Breast epithelium (tissue), 4 donors: Measurements from ENCODE around the gene TOP3B. TPM values are rescaled to one million over a fixed set of nuclear protein-coding genes. Genes with fewer than 3 reads are reported as not detected.

ENCODE experiments used
- DNase-seq, 2 donors: peaks; one replicate each; pipeline ENCODE4 v3.0.0-alpha.2; 2019; ENCODE audit warnings: low spot score in 2 of 2
- H3K27ac ChIP-seq, 2 donors: fragments of 200-600 bp; sonication (generic) in 1 of 2; one replicate each; pipeline ENCODE4 v1.5.1; 2016 to 2019; ENCODE audit warnings: mild to moderate bottlenecking in 1 of 2
- H3K27me3 ChIP-seq, 2 donors: fragments of 200-600 bp; sonication (generic) in 1 of 2; one replicate each; pipeline versions ENCODE4 v1.5.1 to v1.6.0; 2017 to 2019; ENCODE audit warnings: control low read depth in 1 of 2, mild to moderate bottlenecking in 1 of 2
- H3K36me3 ChIP-seq: fragments of 200-600 bp; one replicate; pipeline ENCODE4 v1.5.1; 2019
- H3K4me1 ChIP-seq, 2 donors: fragments of 200-600 bp; sonication (generic); one replicate each; pipeline ENCODE4 v1.5.1; 2016 to 2019; ENCODE audit warnings: control low read depth in 1 of 2
- H3K4me3 ChIP-seq, 3 donors: fragments of 200-600 bp; sonication (generic); 1 replicate in 2 of 3; 2 replicates in 1 of 3; pipeline ENCODE4 v1.5.1; 2016 to 2019; ENCODE audit warnings: mild to moderate bottlenecking in 3 of 3, moderate library complexity in 2 of 3
- H3K9me3 ChIP-seq, 2 donors: fragments of 200-600 bp; sonication (generic) in 1 of 2; one replicate each; pipeline ENCODE4 v1.5.1; 2016 to 2019; ENCODE audit warnings: control low read depth in 1 of 2
- POLR2A ChIP-seq: fragments of 450-650 bp; IDR thresholded peaks from one replicate; pipeline ENCODE4 v1.6.1; 2016; ENCODE audit warnings: antibody characterized with exemption, mild to moderate bottlenecking, moderate library complexity
- POLR2AphosphoS5 ChIP-seq, 3 donors: sonication (generic); formaldehyde crosslinking; IDR thresholded peaks; one replicate each; pipeline ENCODE4 v1.6.1; 2017; ENCODE audit warnings: antibody characterized with exemption in 3 of 3
- intact Hi-C: fragments of 100-400 bp; cut with DNase I; formaldehyde crosslinking; loops from one replicate; pipeline ENCODE4 v1.15.1; 2023; ENCODE audit warnings: low total_unique reads
- total RNA-seq, 3 donors: library from RNA; depleted of rRNA; stranded (reverse); fragments of >200 nt; gene quantifications; one replicate each; pipeline ENCODE4 v1.1.0, GENCODE V29; 2016
- TF ChIP-seq, protein P1 (sequence below), 3 donors: fragments of 450-650 bp; IDR thresholded peaks; one replicate each; pipeline ENCODE4 v1.5.1; 2016 to 2017; ENCODE audit warnings: antibody characterized with exemption in 3 of 3, mild to moderate bottlenecking in 3 of 3, moderate library complexity in 3 of 3

Gene TOP3B
- total RNA-seq, 3 donors from 2014 or later, result 20.2 to 34.8 (median 33.1) TPM

GRCh38 chr22:21975273-21975672, 7.3 kb downstream of the TOP3B start:
- TF ChIP-seq, protein P1, sequence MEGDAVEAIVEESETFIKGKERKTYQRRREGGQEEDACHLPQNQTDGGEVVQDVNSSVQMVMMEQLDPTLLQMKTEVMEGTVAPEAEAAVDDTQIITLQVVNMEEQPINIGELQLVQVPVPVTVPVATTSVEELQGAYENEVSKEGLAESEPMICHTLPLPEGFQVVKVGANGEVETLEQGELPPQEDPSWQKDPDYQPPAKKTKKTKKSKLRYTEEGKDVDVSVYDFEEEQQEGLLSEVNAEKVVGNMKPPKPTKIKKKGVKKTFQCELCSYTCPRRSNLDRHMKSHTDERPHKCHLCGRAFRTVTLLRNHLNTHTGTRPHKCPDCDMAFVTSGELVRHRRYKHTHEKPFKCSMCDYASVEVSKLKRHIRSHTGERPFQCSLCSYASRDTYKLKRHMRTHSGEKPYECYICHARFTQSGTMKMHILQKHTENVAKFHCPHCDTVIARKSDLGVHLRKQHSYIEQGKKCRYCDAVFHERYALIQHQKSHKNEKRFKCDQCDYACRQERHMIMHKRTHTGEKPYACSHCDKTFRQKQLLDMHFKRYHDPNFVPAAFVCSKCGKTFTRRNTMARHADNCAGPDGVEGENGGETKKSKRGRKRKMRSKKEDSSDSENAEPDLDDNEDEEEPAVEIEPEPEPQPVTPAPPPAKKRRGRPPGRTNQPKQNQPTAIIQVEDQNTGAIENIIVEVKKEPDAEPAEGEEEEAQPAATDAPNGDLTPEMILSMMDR (IDR thresholded peaks at IDR 0.05), result no peak
- H3K27me3 ChIP-seq, result no peaks in the 10 kb centered on the region
- H3K9me3 ChIP-seq, result no peaks in the 10 kb centered on the region
- H3K4me1 ChIP-seq, result no peaks in the 10 kb centered on the region
- intact Hi-C loops, result no loop called here
- peaks cover 6% of the 10 kb centered on the region for H3K36me3 ChIP-seq
- no peak for DNase-seq
- H3K4me3 ChIP-seq, result no peak overlapping the region
- no peak overlapping the region for H3K27ac ChIP-seq

DNA sequence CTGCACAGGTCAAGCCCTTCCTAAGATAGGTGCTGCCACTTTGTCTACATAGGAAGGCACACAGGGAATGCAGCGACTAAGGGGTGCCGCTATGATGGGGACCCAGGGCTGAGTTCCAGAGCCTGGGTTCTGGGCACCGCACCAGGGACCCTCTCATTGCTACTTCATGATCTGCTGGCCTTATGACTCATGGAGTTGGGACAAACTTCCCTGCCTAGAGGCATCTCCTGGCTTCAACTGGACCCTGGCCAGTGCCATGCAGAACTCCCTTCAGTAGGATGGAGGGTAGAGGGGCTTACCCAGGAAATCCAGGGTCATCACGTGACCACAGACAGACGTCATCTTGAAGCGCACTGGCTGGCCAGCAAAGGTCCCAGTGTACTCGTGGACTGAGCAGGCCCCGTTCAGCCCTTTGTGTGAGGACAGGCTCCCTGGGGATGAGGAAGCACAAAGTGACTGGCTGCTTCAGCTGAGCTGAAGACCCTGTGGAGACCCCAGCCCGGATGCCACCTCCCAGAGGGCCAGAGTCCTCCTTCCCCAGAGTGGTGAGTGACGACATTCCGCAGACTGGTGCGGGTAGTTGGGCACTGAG, 8.4 kb downstream of the TOP3B start:
- intact Hi-C loops, result no loop called here
- Histone ChIP-seq H3K4me3 (no peak overlapping the region), H3K27me3 (no peaks in the 10 kb centered on the region), H3K27ac (no peak overlapping the region), H3K9me3 (no peaks in the 10 kb centered on the region), H3K4me1 (no peaks in the 10 kb centered on the region), H3K36me3 (peaks cover 6% of the 10 kb centered on the region)
- DNase-seq, result no peak
- TF ChIP-seq POLR2A (no peak), POLR2AphosphoS5 (IDR thresholded peaks at IDR 0.05) (no peak)
- TF ChIP-seq, protein P1 (IDR thresholded peaks at IDR 0.05), result no peak

- Histone ChIP-seq H3K9me3 (no peaks in the 10 kb centered on the region), H3K27me3 (no peaks in the 10 kb centered on the region), H3K27ac (no peak overlapping the region), H3K36me3 (peaks cover 6% of the 10 kb centered on the region), H3K4me1 (no peaks in the 10 kb centered on the region), H3K4me3 (no peak overlapping the region)
- intact Hi-C loops, result no loop called here
- DNase-seq, result no peak
- TF ChIP-seq POLR2AphosphoS5 (IDR thresholded peaks at IDR 0.05), result no peak
- TF ChIP-seq, protein P1 (IDR thresholded peaks at IDR 0.05), result no peak
- TF ChIP-seq POLR2A, result no peak
These were observed 9.8 kb downstream of the TOP3B start for GRCh38 chr22:21972806-21973205.

- no peaks in the 10 kb centered on the region for H3K4me1 ChIP-seq
- H3K27me3 ChIP-seq, result no peaks in the 10 kb centered on the region
- H3K4me3 ChIP-seq, result no peak overlapping the region
- no peak for DNase-seq
- intact Hi-C loops, result no loop called here
- peaks cover 6% of the 10 kb centered on the region for H3K36me3 ChIP-seq
- H3K9me3 ChIP-seq, result no peaks in the 10 kb centered on the region
- TF ChIP-seq POLR2A (no peak), POLR2AphosphoS5 (IDR thresholded peaks at IDR 0.05) (no peak)
- TF ChIP-seq, protein P1 (IDR thresholded peaks at IDR 0.05), result peak; percentile 23 to 48 (median 33)
- no peak overlapping the region for H3K27ac ChIP-seq
These were observed 10.3 kb downstream of the TOP3B start for GRCh38 chr22:21972293-21972779.

DNA sequence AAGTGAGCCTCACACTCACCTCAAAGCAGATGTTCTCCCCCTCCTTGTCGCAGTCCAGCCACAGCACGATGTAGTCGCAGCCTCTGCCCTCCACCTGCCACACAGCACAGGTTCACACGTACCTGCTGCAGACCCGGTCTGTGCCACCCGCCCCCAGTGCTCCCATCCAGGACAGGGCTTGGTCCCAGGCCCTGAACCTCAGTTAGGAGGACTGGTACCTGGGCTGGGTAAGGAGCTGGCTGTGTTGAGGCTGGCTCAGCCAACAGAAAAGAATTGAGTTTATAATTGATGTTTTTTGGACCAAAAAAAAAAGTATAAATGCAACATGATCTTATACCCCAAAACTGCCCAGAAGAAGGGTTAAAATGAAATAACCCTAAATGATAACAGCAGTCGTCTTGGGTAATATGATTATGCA, 10.7 kb downstream of the TOP3B start:
- Histone ChIP-seq H3K27ac (no peak overlapping the region), H3K27me3 (no peaks in the 10 kb centered on the region), H3K36me3 (peaks cover 11% of the 10 kb centered on the region), H3K4me3 (no peak overlapping the region), H3K4me1 (no peaks in the 10 kb centered on the region), H3K9me3 (no peaks in the 10 kb centered on the region)
- no peak for TF ChIP-seq POLR2A
- intact Hi-C loops, result no loop called here
- no peak for DNase-seq
